ENCODE data around the gene IL32. TPM values are rescaled to one million over a fixed set of nuclear protein-coding genes. Genes with fewer than 3 reads are reported as not detected.

IL32 gene
- total RNA-seq, 1 experiment from 2014 or later, result 4.7 TPM

GRCh38 chr16:3092501-3092941 is 27.1 kb downstream of the IL32 start:
- DNase-seq (ENCODE audit: low spot score) (no peak), ATAC-seq (no peak)
- Mint-ChIP-seq H3K4me3 (no peak overlapping the region), H3K9me3 (no peaks in the 10 kb centered on the region), H3K36me3 (peaks cover 56% of the 10 kb centered on the region), H3K27ac (0 out of 2 replicates have a peak overlapping the region, but pooled peaks have one; percentile 70), H3K4me1 (peaks cover 48% of the 10 kb centered on the region), H3K27me3 (ENCODE audit: low read depth) (no peaks in the 10 kb centered on the region)
- TF ChIP-seq SP1 (CRISPR knock-in tag; conservative IDR thresholded peaks at IDR 0.05), result no peak
- no peak for TF ChIP-seq ELF4 (CRISPR knock-in tag; IDR thresholded peaks at IDR 0.05; ENCODE audit: low read depth)
- TF ChIP-seq FOXK1 (CRISPR knock-in tag; IDR thresholded peaks at IDR 0.05), result no peak
- no peak for TF ChIP-seq CREM (CRISPR knock-in tag; IDR thresholded peaks at IDR 0.05)
- no peak for TF ChIP-seq ZNF423 (CRISPR knock-in tag; IDR thresholded peaks at IDR 0.05)
- TF ChIP-seq ZNF263 (CRISPR knock-in tag; IDR thresholded peaks at IDR 0.05; ENCODE audit: low read depth), result no peak
- no peak for TF ChIP-seq RORB (CRISPR knock-in tag; IDR thresholded peaks at IDR 0.05)
- no peak for TF ChIP-seq CDX4 (CRISPR knock-in tag; IDR thresholded peaks at IDR 0.05; ENCODE audit: borderline replicate concordance)
- no peak for TF ChIP-seq NFATC4 (CRISPR knock-in tag; IDR thresholded peaks at IDR 0.05)
- TF ChIP-seq USF2 (CRISPR knock-in tag; IDR thresholded peaks at IDR 0.05), result no peak
- TF ChIP-seq, protein P1, sequence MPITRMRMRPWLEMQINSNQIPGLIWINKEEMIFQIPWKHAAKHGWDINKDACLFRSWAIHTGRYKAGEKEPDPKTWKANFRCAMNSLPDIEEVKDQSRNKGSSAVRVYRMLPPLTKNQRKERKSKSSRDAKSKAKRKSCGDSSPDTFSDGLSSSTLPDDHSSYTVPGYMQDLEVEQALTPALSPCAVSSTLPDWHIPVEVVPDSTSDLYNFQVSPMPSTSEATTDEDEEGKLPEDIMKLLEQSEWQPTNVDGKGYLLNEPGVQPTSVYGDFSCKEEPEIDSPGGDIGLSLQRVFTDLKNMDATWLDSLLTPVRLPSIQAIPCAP (CRISPR knock-in tag; IDR thresholded peaks at IDR 0.05), result no peak
- no peak for TF ChIP-seq NR1H2 (CRISPR knock-in tag; IDR thresholded peaks at IDR 0.05)
- TF ChIP-seq TEAD4 (CRISPR knock-in tag; IDR thresholded peaks at IDR 0.05), result no peak
- ChIA-PET POLR2A (interaction anchor here (0.7 kb wide), 1 partner anchor 71 kb away, joined by 4 read pairs; no protein-coding TSS in a partner anchor), CTCF (interaction anchor here (1.4 to 3.2 kb wide), 3 partner anchors 22 to 37 kb away, joined by 4 to 20 read pairs (median 19); no protein-coding TSS in a partner anchor)

- Mint-ChIP-seq H3K27ac (peak overlapping the region; percentile 96), H3K27me3 (ENCODE audit: low read depth) (no peaks in the 10 kb centered on the region), H3K9me3 (no peaks in the 10 kb centered on the region), H3K4me1 (peaks cover 42% of the 10 kb centered on the region), H3K36me3 (peaks cover 46% of the 10 kb centered on the region), H3K4me3 (peak overlapping the region; percentile 37)
- peak; percentile 62 for DNase-seq (ENCODE audit: low spot score)
- ChIA-PET POLR2A (no interaction called here), CTCF (interaction anchor here (1.0 to 5.7 kb wide), 6 partner anchors 35 to 66 kb away, joined by 3 to 60 read pairs (median 8); no protein-coding TSS in a partner anchor)
- no peak for ATAC-seq
- TF ChIP-seq CTCF (IDR thresholded peaks at IDR 0.05) (peak; percentile 68; the same call in 1 of the 2 replicates), PRRX2 (CRISPR knock-in tag; IDR thresholded peaks at IDR 0.05) (no peak)
These were observed 29.0 kb downstream of the IL32 start for GRCh38 chr16:3094289-3095027.

DNA sequence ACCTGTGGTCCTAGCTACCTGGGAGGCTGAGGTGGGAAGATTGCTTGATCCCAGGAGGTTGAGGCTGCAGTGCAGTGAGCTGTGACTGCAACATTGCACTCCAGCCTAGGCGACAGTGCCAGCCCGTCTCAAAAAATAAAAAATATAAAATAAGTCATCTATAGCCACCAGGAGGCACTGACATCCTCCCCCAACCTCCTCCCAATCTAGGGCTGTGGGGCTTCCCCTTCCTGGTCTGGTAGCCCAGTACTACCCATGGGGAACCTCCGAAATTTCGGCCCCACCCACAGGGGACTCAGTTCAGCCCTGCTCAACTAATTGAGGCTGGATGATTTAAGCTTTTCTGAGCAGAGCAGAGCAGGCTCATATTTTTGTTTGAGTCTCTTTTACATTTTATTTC is 30.4 kb downstream of the IL32 start:
- no peak for DNase-seq (ENCODE audit: low spot score)
- POLR2A ChIA-PET, result no interaction called here
- peak overlapping the region; percentile 41; the same call in 1 of the 2 replicates for H3K27ac Mint-ChIP-seq
- no peak for ATAC-seq
- H3K4me1 Mint-ChIP-seq, result peaks cover 49% of the 10 kb centered on the region
- CTCF ChIA-PET, result interaction anchor here (0.7 to 8.5 kb wide), 12 partner anchors 9 to 68 kb away, joined by 4 to 68 read pairs (median 6); partner anchors contain the start of genes ZNF205 and ZNF213
- peak overlapping the region; percentile 93 for H3K4me3 Mint-ChIP-seq
- H3K27me3 Mint-ChIP-seq (ENCODE audit: low read depth), result no peaks in the 10 kb centered on the region
- peaks cover 40% of the 10 kb centered on the region for H3K36me3 Mint-ChIP-seq
- H3K9me3 Mint-ChIP-seq, result no peaks in the 10 kb centered on the region
- TF ChIP-seq ZNF263 (CRISPR knock-in tag; IDR thresholded peaks at IDR 0.05; ENCODE audit: low read depth) (no peak), FOXJ3 (CRISPR knock-in tag; IDR thresholded peaks at IDR 0.05; ENCODE audit: borderline replicate concordance) (no peak), MAX (CRISPR knock-in tag; IDR thresholded peaks at IDR 0.05) (no peak), AR (CRISPR knock-in tag; IDR thresholded peaks at IDR 0.05) (no peak), OVOL2 (CRISPR knock-in tag; IDR thresholded peaks at IDR 0.05; ENCODE audit: borderline replicate concordance) (no peak)
- TF ChIP-seq, protein P2, sequence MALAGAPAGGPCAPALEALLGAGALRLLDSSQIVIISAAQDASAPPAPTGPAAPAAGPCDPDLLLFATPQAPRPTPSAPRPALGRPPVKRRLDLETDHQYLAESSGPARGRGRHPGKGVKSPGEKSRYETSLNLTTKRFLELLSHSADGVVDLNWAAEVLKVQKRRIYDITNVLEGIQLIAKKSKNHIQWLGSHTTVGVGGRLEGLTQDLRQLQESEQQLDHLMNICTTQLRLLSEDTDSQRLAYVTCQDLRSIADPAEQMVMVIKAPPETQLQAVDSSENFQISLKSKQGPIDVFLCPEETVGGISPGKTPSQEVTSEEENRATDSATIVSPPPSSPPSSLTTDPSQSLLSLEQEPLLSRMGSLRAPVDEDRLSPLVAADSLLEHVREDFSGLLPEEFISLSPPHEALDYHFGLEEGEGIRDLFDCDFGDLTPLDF (CRISPR knock-in tag; IDR thresholded peaks at IDR 0.05), result no peak
- TF ChIP-seq, protein P3, sequence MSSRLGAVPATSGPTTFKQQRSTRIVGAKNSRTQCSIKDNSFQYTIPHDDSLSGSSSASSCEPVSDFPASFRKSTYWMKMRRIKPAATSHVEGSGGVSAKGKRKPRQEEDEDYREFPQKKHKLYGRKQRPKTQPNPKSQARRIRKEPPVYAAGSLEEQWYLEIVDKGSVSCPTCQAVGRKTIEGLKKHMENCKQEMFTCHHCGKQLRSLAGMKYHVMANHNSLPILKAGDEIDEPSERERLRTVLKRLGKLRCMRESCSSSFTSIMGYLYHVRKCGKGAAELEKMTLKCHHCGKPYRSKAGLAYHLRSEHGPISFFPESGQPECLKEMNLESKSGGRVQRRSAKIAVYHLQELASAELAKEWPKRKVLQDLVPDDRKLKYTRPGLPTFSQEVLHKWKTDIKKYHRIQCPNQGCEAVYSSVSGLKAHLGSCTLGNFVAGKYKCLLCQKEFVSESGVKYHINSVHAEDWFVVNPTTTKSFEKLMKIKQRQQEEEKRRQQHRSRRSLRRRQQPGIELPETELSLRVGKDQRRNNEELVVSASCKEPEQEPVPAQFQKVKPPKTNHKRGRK (CRISPR knock-in tag; IDR thresholded peaks at IDR 0.05; ENCODE audit: borderline replicate concordance), result no peak

Measured in WTC11 (cell line).